Stimulated activated CD4-positive, alpha-beta T cell treated with anti-CD3 and anti-CD28 coated beads, Interleukin-2, amount 100 ng/mL, for 4 hours (primary cell): ENCODE measurements around the gene PEX3.

Experiments
- DNase-seq: peaks from one replicate; pipeline ENCODE4 v3.0.0-alpha.2; 2020; ENCODE audit warnings: low read depth

The PEX3 gene

GRCh38 chr6:143539106-143539505 is 88.5 kb downstream of the PEX3 start:
- no peak for DNase-seq

GRCh38 chr6:143539734-143540133 is 89.1 kb downstream of the PEX3 start:
- DNase-seq: no peak

- DNase-seq: no peak
These were observed 89.6 kb downstream of the PEX3 start for GRCh38 chr6:143540192-143540591.
